Pancreas (tissue), 10 donors: Measurements from ENCODE around the gene CCDC12. TPM values are rescaled to one million over a fixed set of nuclear protein-coding genes. Genes with fewer than 3 reads are reported as not detected.
"Not testable (repeated sequence)": the region's sequence is repeated elsewhere in the genome, so short reads cannot be mapped to it uniquely, and the experiment has no call there.

ENCODE experiments used
- ATAC-seq, 4 donors: fragments of 200-7000 bp; cut with Tn5 transposase; one replicate each; pipeline versions ENCODE4 v1.8.0 to v1.9.1; 2020; ENCODE audit warnings: mild to moderate bottlenecking in 4 of 4, moderate library complexity in 4 of 4
- DNase-seq, 6 donors: peaks; one replicate each; pipeline ENCODE4 v3.0.0-alpha.2; 2020
- FAIRE-seq: peaks from 2 replicates; lab custom pipeline; 2012; peaks lifted over from hg19 to GRCh38; lab: Jason Lieb, UNC
- H3K27ac ChIP-seq, 4 donors: fragments of 200-600 bp; sonication (generic); 1 replicate in 3 of 4; 2 replicates in 1 of 4; pipeline versions ENCODE4 v1.5.0 to v1.8.0; 2020
- H3K27me3 ChIP-seq, 4 donors: fragments of 200-600 bp; one replicate each; pipeline ENCODE4 v1.8.0; 2021
- H3K36me3 ChIP-seq, 3 donors: fragments of 200-600 bp; sonication (generic) in 1 of 3; one replicate each; pipeline versions ENCODE4 v1.5.0 to v1.8.0; 2020 to 2021
- H3K4me1 ChIP-seq, 3 donors: fragments of 200-600 bp; one replicate each; pipeline ENCODE4 v1.8.0; 2021
- H3K4me3 ChIP-seq, 4 donors: fragments of 200-600 bp; sonication (generic) in 2 of 4; one replicate each; pipeline versions ENCODE4 v1.5.0 to v1.8.0; 2020 to 2021
- H3K9me3 ChIP-seq, 4 donors: fragments of 200-600 bp; one replicate each; pipeline ENCODE4 v1.8.0; 2021
- CTCF ChIP-seq, 4 donors: fragments of 200-600 bp; sonication (generic) in 3 of 4; IDR thresholded peaks; one replicate each; pipeline versions ENCODE4 v1.5.0 to v1.8.0; 2021; ENCODE audit warnings: antibody characterized with exemption in 4 of 4
- WGBS, 2 donors: extraction: QIAGEN DNeasy Blood & Tissue Kit; methylation state at CpG; one replicate each; pipeline ENCODE4 v1.1.7; 2013; 5-methylcytosine and 5-hydroxymethylcytosine counted together
- intact Hi-C, 3 donors: fragments of 100-400 bp; cut with DNase I; formaldehyde crosslinking; loops; one replicate each; pipeline versions ENCODE4 v1.11.1 to v1.14.2; 2022
- polyA plus RNA-seq, 2 donors: library from polyadenylated mRNA; stranded (reverse); fragments of 200-250 nt; gene quantifications; one replicate each; pipeline ENCODE4 v1.2.3, GENCODE V29; 2013
- total RNA-seq, 6 donors: library from RNA; stranded (reverse); fragmentation: NEBNext Ultra II Directional in 4 of 6; extraction: Animal tissue kit (Norgen Biotek cat#: 25700) in 4 of 6; gene quantifications; one replicate each; pipeline versions ENCODE4 v1.2.1 to v1.2.4, GENCODE V29; 2021 to 2023
- donor health status: healthy with polysubstance abuse.
- donor health status: DM: no; HTN: no; CAD: no; lungs with moderate emphysema.
- donor health status: DM: no; HTN: no; CAD: no.
- donor health status: control.
- donor health status: control.
- donor health status: Bipolar disorder and iron deficiency.
- donor health status: DM: yes; HTN: yes; CAD: no.
- donor health status: DM: no; HTN: no; CAD: no.
- donor health status: DM: no; HTN: no; CAD: no.
- donor health status: DM: yes; HTN: yes; CAD: no.

CCDC12 gene
- total and polyA plus RNA-seq, 8 donors, result 20.7 to 82.8 (median 24.9) TPM

DNA sequence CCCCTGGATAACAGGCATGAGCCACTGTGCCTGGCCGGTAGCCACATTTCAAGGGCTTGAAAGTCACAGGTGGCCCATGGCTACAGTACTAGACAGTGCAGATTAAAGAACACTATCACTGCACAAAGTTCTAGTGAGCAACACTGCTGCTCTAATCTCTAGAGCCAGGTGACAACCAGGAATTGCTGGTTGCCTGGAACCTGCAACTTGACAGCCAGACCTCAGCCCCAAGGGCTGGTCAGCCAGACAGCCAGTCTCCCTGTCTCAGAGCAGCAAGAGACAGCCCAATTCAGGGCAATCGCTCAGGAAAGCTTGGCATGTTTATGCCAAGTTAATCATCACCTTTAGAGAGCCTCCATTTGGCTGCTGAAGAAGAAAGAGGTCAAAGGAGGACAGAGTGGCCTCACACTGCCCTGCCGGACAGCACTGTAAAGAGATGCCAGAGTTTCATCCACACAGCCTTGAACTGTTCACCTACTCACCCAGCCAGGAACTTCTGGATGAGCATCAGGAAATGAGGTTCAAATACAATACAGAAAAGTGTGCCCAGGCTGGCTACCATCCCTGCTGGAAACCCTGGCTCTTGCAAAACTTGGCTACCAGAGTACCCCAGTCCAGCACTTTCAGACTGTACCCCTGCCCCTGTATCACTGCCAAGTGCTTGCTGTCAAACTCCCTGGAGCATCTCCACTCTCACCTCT is 6.0 kb downstream of the CCDC12 start:
- Histone ChIP-seq H3K4me1 (peaks cover 34 to 76% (median 64%) of the 10 kb centered on the region in 3 donors), H3K36me3 (no peaks in the 10 kb centered on the region), H3K9me3 (no peaks in the 10 kb centered on the region), H3K27ac (peak overlapping the region; percentile 28 to 66 (median 54)), H3K27me3 (no peaks in the 10 kb centered on the region), H3K4me3 (peak overlapping the region in 1 of 4 donors; percentile 4)
- FAIRE-seq, result no peak
- TF ChIP-seq CTCF (IDR thresholded peaks at IDR 0.05), result no peak
- DNase-seq, result peak in 5 of 6 donors; percentile 73 to 88 (median 78)
- peak; percentile 78 to 89 (median 87) for ATAC-seq
- intact Hi-C loops, result loop anchor here in 1 of 3 donors (5.0 kb wide), 1 partner anchor 33 kb away; no protein-coding TSS in a partner anchor
- WGBS, 2 donors, result 6 to 7% methylated on average over 3 of the region's 3 CpGs

GRCh38 chr3:46968783-46969428 is 7.6 kb downstream of the CCDC12 start:
- H3K36me3 ChIP-seq, result no peaks in the 10 kb centered on the region
- peak overlapping the region in 2 of 4 donors; percentile 63 to 66 for H3K27ac ChIP-seq
- H3K4me1 ChIP-seq, result peaks cover 42 to 70% (median 56%) of the 10 kb centered on the region in 3 donors
- ATAC-seq (no peak), FAIRE-seq (no peak), DNase-seq (peak in 1 of 6 donors; percentile 37)
- no peaks in the 10 kb centered on the region for H3K27me3 ChIP-seq
- no peaks in the 10 kb centered on the region for H3K9me3 ChIP-seq
- intact Hi-C loops, result no loop called here
- TF ChIP-seq CTCF (IDR thresholded peaks at IDR 0.05), result no peak
- WGBS, 2 donors, result 20 to 29% methylated on average over 9 of the region's 9 CpGs
- no peak overlapping the region for H3K4me3 ChIP-seq

- H3K27me3 ChIP-seq, result no peaks in the 10 kb centered on the region
- no peak overlapping the region for H3K27ac ChIP-seq
- H3K9me3 ChIP-seq, result no peaks in the 10 kb centered on the region
- no peak for TF ChIP-seq CTCF (IDR thresholded peaks at IDR 0.05)
- DNase-seq (no peak), FAIRE-seq (no peak), ATAC-seq (no peak)
- no peak overlapping the region for H3K4me3 ChIP-seq
- intact Hi-C loops, result no loop called here
- 79 to 82% methylated on average over 5 of the region's 5 CpGs for WGBS, 2 donors
- H3K4me1 ChIP-seq, result peaks cover 44 to 58% (median 54%) of the 10 kb centered on the region in 3 donors
- H3K36me3 ChIP-seq, result no peaks in the 10 kb centered on the region
These were observed 9.7 kb downstream of the CCDC12 start for GRCh38 chr3:46966811-46967210.

GRCh38 chr3:46965151-46965550 is 11.4 kb downstream of the CCDC12 start:
- Histone ChIP-seq H3K27ac (peak overlapping the region in 1 of 4 donors; percentile 4), H3K36me3 (no peaks in the 10 kb centered on the region), H3K4me1 (peaks cover 51 to 54% (median 53%) of the 10 kb centered on the region in 3 donors), H3K27me3 (no peaks in the 10 kb centered on the region), H3K4me3 (no peak overlapping the region), H3K9me3 (no peaks in the 10 kb centered on the region)
- ATAC-seq (peak in 1 of 4 donors; percentile 23), FAIRE-seq (no peak), DNase-seq (no peak)
- intact Hi-C loops, result no loop called here
- no peak for TF ChIP-seq CTCF (IDR thresholded peaks at IDR 0.05)
- 54 to 61% methylated on average over 6 of the region's 6 CpGs for WGBS, 2 donors

DNA sequence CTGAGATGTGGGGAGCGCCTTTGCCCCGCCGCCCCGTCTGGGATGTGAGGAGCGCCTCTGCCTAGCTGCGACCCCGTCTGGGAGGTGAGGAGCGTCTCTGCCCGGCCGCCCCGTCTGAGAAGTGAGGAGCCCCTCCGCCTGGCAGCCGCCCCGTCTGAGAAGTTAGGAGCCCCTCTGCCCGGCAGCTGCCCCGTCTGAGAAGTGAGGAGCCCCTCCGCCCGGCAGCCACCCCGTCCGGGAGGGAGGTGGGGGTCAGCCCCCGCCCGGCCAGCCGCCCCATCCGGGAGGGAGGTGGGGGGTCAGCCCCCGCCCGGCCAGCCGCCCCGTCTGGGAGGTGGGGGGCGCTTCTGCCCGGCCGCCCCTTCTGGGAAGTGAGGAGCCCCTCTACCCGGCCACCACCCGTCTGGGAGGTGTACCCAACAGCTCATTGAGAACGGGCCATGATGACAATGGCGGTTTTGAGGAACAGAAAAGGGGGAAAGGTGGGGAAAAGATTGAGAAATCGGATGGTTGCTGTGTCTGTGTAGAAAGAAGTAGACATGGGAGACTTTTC is 12.4 kb downstream of the CCDC12 start:
- intact Hi-C loops, H3K4me3 ChIP-seq, H3K36me3 ChIP-seq, H3K27ac ChIP-seq, DNase-seq, FAIRE-seq, H3K27me3 ChIP-seq, H3K9me3 ChIP-seq, ATAC-seq: not testable (repeated sequence)
- WGBS, 2 donors, result 92 to 96% methylated on average over 18 to 36 of the region's 36 CpGs
- H3K4me1 ChIP-seq, result peaks cover 52 to 54% (median 53%) of the 10 kb centered on the region in 3 donors
